ENCODE results near the gene HIPK2.

GRCh38 chr7:139823959-139824521 lies 46.2 kb upstream of the HIPK2 start:
- TF ChIP-seq EZH2 (IDR thresholded peaks at IDR 0.05) (no peak), POLR2AphosphoS5 (IDR thresholded peaks at IDR 0.05; ENCODE audit: borderline replicate concordance, low read depth, low read length) (no peak), FOXP2 (optimal IDR thresholded peaks at IDR 0.05; ENCODE audit: control extremely low read depth, extremely low read length, insufficient read depth) (no peak)
